Loucy (cell line): ENCODE data around the gene TCEANC.

Experiments
- H2AFZ ChIP-seq: fragments of 200-600 bp; sonication (generic); 2 replicates; pipeline ENCODE4 v1.6.0; 2016; ENCODE audit warnings: antibody characterized with exemption, mild to moderate bottlenecking, low read length, moderate library complexity
- H3F3A ChIP-seq: fragments of 200-600 bp; 2 replicates; pipeline ENCODE4 v1.6.0; 2016; ENCODE audit warnings: antibody characterized with exemption, low read depth, mild to moderate bottlenecking
- H3K27me3 ChIP-seq: fragments of 200-600 bp; sonication (generic); 2 replicates; pipeline ENCODE4 v1.6.1; 2014; ENCODE audit warnings: low read length, mild to moderate bottlenecking; ENCODE audit not compliant: insufficient read depth, poor library complexity, severe bottlenecking
- H3K36me3 ChIP-seq: fragments of 200-600 bp; sonication (generic); 2 replicates; pipeline ENCODE4 v1.6.1; 2016; ENCODE audit warnings: low read length; ENCODE audit not compliant: insufficient read depth
- H3K4me1 ChIP-seq: fragments of 200-600 bp; sonication (generic); 2 replicates; pipeline ENCODE4 v1.5.1; 2014; ENCODE audit warnings: low read length, mild to moderate bottlenecking; ENCODE audit not compliant: insufficient read depth, poor library complexity, severe bottlenecking
- H3K4me2 ChIP-seq: fragments of 200-600 bp; sonication (generic); 2 replicates; pipeline ENCODE4 v1.6.0; 2014; ENCODE audit warnings: antibody characterized with exemption, low read length, low read depth, mild to moderate bottlenecking; ENCODE audit not compliant: poor library complexity, severe bottlenecking
- H3K4me3 ChIP-seq: fragments of 200-600 bp; sonication (generic); 2 replicates; pipeline ENCODE4 v1.5.1; 2014; ENCODE audit warnings: low read length, mild to moderate bottlenecking, mixed read lengths; ENCODE audit not compliant: poor library complexity, severe bottlenecking
- H3K79me2 ChIP-seq: fragments of 200-600 bp; sonication (generic); 2 replicates; pipeline ENCODE4 v1.6.1; 2014; ENCODE audit warnings: low read length; ENCODE audit not compliant: insufficient read depth
- H3K9ac ChIP-seq: fragments of 200-600 bp; sonication (generic); 2 replicates; pipeline ENCODE4 v1.6.0; 2014; ENCODE audit warnings: mild to moderate bottlenecking, low read depth, low read length, moderate library complexity; ENCODE audit not compliant: poor library complexity, severe bottlenecking
- H3K9me2 ChIP-seq: fragments of 200-600 bp; sonication (generic); replicated peaks from 2 replicates; pipeline ENCODE4 v1.6.1; 2016; ENCODE audit warnings: low read depth, low read length, mixed read lengths
- H3K9me3 ChIP-seq: fragments of 200-600 bp; sonication (generic); 2 replicates; pipeline ENCODE4 v1.6.1; 2014; ENCODE audit warnings: mild to moderate bottlenecking, antibody characterized with exemption, low read length, low read depth; ENCODE audit not compliant: insufficient read depth
- H4K20me1 ChIP-seq: fragments of 200-600 bp; sonication (generic); 2 replicates; pipeline ENCODE4 v1.6.0; 2014; ENCODE audit warnings: antibody characterized with exemption, low read length, mild to moderate bottlenecking; ENCODE audit not compliant: insufficient read depth, poor library complexity, severe bottlenecking
- EZH2phosphoT487 ChIP-seq: fragments of 200-600 bp; IDR thresholded peaks from 2 replicates; pipeline ENCODE4 v1.6.1; 2018; ENCODE audit warnings: antibody characterized with exemption, mild to moderate bottlenecking, moderate library complexity, borderline replicate concordance
- TF ChIP-seq, protein P1 (sequence below): fragments of 200-600 bp; sonication (generic); conservative IDR thresholded peaks from 2 replicates; pipeline ENCODE4 v1.5.1; 2014; ENCODE audit warnings: mild to moderate bottlenecking, antibody characterized with exemption, low read length

The TCEANC gene

DNA sequence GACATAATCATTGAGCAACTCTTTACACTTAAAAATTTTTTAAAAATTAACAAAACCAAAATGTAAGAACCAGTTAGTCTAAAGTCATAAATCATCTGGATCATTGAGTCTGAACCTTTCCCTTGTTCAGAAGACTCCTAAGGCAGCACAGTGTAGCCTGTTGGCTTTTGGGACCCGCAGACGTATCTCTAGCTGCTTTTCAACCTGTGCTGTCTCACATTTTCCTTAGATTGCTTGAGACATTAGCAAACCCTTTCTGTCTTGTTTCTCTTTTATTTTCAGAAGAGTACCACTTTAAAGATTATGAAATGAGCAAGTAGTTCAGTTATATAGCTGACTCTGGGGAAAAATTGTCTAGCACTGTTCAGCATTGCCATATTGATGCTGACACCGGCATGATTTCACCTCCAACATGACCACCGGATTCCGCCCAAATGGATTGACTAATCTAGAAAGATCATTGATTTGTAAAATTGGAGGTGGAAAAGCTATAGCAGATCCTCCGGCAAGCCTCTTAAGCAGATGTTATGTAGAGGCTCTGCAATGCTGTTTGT is 8.9 kb downstream of the TCEANC start:
- Histone ChIP-seq H4K20me1 (no peaks in the 10 kb centered on the region), H3K36me3 (peaks cover 5% of the 10 kb centered on the region; the same call in 1 of the 2 replicates), H3K4me3 (no peak overlapping the region), H3K4me1 (peaks cover 5% of the 10 kb centered on the region), H3K4me2 (no peak overlapping the region), H3K9me3 (no peaks in the 10 kb centered on the region), H3K79me2 (no peaks in the 10 kb centered on the region), H3K9ac (no peak overlapping the region), H2AFZ (no peak overlapping the region), H3K27me3 (no peaks in the 10 kb centered on the region), H3F3A (no peaks in the 10 kb centered on the region), H3K9me2 (no peaks in the 10 kb centered on the region)
- TF ChIP-seq, protein P1, sequence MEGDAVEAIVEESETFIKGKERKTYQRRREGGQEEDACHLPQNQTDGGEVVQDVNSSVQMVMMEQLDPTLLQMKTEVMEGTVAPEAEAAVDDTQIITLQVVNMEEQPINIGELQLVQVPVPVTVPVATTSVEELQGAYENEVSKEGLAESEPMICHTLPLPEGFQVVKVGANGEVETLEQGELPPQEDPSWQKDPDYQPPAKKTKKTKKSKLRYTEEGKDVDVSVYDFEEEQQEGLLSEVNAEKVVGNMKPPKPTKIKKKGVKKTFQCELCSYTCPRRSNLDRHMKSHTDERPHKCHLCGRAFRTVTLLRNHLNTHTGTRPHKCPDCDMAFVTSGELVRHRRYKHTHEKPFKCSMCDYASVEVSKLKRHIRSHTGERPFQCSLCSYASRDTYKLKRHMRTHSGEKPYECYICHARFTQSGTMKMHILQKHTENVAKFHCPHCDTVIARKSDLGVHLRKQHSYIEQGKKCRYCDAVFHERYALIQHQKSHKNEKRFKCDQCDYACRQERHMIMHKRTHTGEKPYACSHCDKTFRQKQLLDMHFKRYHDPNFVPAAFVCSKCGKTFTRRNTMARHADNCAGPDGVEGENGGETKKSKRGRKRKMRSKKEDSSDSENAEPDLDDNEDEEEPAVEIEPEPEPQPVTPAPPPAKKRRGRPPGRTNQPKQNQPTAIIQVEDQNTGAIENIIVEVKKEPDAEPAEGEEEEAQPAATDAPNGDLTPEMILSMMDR, result no peak
- TF ChIP-seq EZH2phosphoT487, result no peak

GRCh38 chrX:13662355-13662791 is 9.4 kb downstream of the TCEANC start:
- Histone ChIP-seq H3F3A (no peaks in the 10 kb centered on the region), H3K4me2 (no peak overlapping the region), H3K4me3 (no peak overlapping the region), H3K9me3 (no peaks in the 10 kb centered on the region), H3K9me2 (no peaks in the 10 kb centered on the region), H3K36me3 (peaks cover 5% of the 10 kb centered on the region; the same call in 1 of the 2 replicates), H3K79me2 (no peaks in the 10 kb centered on the region), H4K20me1 (no peaks in the 10 kb centered on the region), H3K4me1 (peaks cover 5% of the 10 kb centered on the region), H3K9ac (no peak overlapping the region), H2AFZ (no peak overlapping the region), H3K27me3 (no peaks in the 10 kb centered on the region)
- TF ChIP-seq, protein P1, result no peak
- TF ChIP-seq EZH2phosphoT487, result no peak

GRCh38 chrX:13664020-13664419 is 11.1 kb downstream of the TCEANC start:
- H3K27me3 ChIP-seq, result no peaks in the 10 kb centered on the region
- H3K36me3 ChIP-seq, result peaks cover 5% of the 10 kb centered on the region; the same call in 1 of the 2 replicates
- no peak overlapping the region for H3K9ac ChIP-seq
- H3K4me1 ChIP-seq, result peaks cover 2% of the 10 kb centered on the region
- H3K79me2 ChIP-seq, result no peaks in the 10 kb centered on the region
- no peaks in the 10 kb centered on the region for H3K9me3 ChIP-seq
- H2AFZ ChIP-seq, result no peak overlapping the region
- H3K9me2 ChIP-seq, result no peaks in the 10 kb centered on the region
- no peak overlapping the region for H3K4me2 ChIP-seq
- TF ChIP-seq, protein P1, result no peak
- no peaks in the 10 kb centered on the region for H4K20me1 ChIP-seq
- no peak overlapping the region for H3K4me3 ChIP-seq
- no peaks in the 10 kb centered on the region for H3F3A ChIP-seq
